Stimulated activated naive CD8-positive, alpha-beta T cell treated with anti-CD3 and anti-CD28 coated beads, Interleukin-15, Interleukin-2, amounts not matched to agents 100 ng/mL and 50 ng/mL, for 24 hours (primary cell): ENCODE data around the gene DIP2A.
"Not testable (repeated sequence)": the region's sequence is repeated elsewhere in the genome, so short reads cannot be mapped to it uniquely, and the experiment has no call there.

Experiments used
- H3K27ac Mint-ChIP-seq: one replicate; pipeline ENCODE4 v1.8.0; 2021; ENCODE audit warnings: mild to moderate bottlenecking, mixed read lengths
- H3K27me3 Mint-ChIP-seq: one replicate; pipeline ENCODE4 v1.8.0; 2021; ENCODE audit warnings: mixed read lengths
- H3K36me3 Mint-ChIP-seq: one replicate; pipeline ENCODE4 v1.8.0; 2021; ENCODE audit warnings: low read depth, mixed read lengths
- H3K4me1 Mint-ChIP-seq: one replicate; pipeline ENCODE4 v1.8.0; 2021; ENCODE audit warnings: low read depth, mixed read lengths
- H3K4me3 Mint-ChIP-seq: one replicate; pipeline ENCODE4 v1.8.0; 2021; ENCODE audit warnings: mild to moderate bottlenecking, mixed read lengths
- H3K9me3 Mint-ChIP-seq: one replicate; pipeline ENCODE4 v1.8.0; 2021; ENCODE audit warnings: mixed read lengths

The DIP2A gene

DNA sequence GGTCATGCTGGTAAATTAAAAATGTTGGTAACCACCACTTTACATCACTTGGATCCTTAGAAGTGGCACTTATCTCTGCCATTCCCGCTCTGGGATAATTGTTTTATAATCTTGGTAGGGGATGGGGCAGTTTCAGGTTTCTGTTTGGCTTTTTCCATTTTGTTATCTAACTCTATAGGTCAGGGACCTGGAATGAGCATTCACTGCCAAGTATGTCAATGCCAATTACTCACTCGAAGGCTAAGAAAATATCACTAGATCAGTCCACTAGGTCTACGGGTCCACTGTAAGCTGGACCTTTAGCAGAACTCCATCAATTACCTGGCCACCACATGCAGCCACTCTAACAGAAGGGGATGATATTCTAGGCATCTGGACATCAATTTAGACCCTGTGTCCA, 4.5 kb upstream of the DIP2A start:
- Mint-ChIP-seq H3K27me3 (no peaks in the 10 kb centered on the region), H3K9me3 (no peaks in the 10 kb centered on the region), H3K36me3 (peaks cover 48% of the 10 kb centered on the region), H3K4me1 (peaks cover 32% of the 10 kb centered on the region), H3K27ac (no peak overlapping the region), H3K4me3 (no peak overlapping the region)

DNA sequence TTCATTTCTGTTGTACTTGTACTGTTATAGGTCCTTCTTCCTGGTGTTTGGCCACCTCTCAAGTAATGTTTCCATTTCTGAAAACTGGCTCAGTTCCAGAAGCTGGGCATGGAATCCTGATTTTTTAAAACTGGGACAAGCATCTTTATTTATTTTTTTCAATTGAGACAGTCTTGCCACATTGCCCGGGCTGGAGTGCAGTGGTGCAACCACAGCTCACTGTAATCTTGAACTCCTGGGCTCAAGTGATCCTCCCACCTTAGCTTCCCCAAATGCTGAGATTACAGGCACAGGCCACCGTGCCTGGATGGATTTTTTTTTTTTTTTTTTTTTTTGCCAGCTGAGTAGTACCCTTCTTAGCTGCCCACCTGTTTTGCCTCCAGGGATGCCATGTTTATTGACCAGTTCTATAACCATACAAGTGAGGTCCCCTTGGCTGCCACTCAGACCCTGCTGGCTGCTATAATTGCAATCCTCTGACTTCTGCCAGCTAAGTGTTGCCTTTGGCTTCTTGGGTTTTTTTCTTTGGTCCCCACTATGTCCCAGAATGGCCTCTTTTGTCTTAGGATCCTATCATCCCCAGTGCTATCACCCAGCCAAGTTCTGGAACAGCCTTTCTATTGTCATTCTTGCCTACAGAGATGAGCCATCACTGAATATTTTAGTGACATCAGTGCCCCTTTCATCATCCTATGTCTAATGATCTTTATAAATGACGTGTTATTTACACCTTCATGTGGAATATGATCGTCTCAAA, 3.9 kb upstream of the DIP2A start:
- Mint-ChIP-seq H3K27ac (no peak overlapping the region), H3K36me3 (peaks cover 42% of the 10 kb centered on the region), H3K4me3 (no peak overlapping the region), H3K27me3 (no peaks in the 10 kb centered on the region), H3K9me3 (no peaks in the 10 kb centered on the region), H3K4me1 (peaks cover 34% of the 10 kb centered on the region)

DNA sequence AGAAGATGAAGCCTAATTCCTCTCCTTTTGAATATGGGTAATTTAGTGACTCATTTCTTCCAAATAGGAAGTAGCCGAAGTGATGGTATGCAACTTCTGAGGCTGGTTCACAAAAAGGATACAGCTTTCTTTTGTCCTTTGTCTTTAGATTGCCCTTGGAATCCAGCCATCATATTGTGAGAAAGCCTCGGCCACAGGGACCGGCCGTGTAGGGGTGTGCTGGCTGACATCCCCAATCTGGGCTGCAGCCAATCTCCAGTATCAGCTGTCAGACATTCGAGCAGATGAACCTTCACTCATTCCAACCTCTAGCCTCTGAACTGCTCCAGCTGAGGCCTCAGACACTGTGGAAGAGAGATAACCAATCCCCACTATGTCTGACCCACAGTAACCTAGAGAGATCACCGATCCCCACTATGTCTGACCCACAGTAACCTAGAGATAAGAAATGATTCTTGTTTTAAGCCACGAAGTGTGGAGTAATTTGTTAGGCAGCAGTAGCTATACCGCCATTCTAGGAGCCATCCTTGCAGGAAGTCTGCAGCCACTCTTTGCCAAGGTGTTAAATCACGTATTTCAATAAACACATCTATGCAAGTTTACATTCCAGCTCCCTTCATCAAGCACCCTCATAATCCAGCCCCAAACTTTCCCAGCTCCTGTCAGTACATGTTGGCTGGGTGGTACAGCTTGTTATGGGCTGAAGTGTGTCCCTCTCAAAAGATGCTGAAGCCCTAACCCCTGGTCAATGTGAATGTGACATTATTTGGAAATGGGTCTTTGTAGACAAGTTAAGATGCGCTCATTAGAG, 2.9 kb upstream of the DIP2A start:
- H3K27ac Mint-ChIP-seq: peak overlapping the region; percentile 45
- peaks cover 36% of the 10 kb centered on the region for H3K36me3 Mint-ChIP-seq

DNA sequence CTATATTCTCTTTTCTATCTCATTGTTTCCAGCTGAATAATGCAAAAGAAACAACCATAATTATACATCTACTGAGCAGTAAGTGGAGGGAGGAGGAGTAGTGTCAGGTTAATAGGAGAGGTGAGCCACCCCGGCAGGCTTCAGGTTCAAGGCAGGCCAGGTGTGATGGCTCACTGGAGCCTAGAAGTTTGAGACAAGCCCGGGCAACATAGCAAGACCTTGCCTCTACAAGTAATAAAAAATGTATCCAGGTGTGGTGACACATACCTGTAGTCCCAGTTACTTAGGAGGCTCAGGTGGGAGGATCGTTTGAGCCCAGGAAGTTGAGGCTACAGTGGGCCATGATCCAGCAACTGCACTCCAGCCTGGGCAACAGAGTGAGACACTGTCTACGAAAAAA, 1.9 kb upstream of the DIP2A start:
- peak overlapping the region; percentile 45 for H3K27ac Mint-ChIP-seq
- peaks cover 44% of the 10 kb centered on the region for H3K4me1 Mint-ChIP-seq
- no peaks in the 10 kb centered on the region for H3K9me3 Mint-ChIP-seq
- H3K27me3 Mint-ChIP-seq: no peaks in the 10 kb centered on the region
- H3K4me3 Mint-ChIP-seq: peak overlapping the region; percentile 98
- H3K36me3 Mint-ChIP-seq: peaks cover 32% of the 10 kb centered on the region

More for the DNA sequence above, 2.9 kb upstream of the DIP2A start:
- H3K27me3 Mint-ChIP-seq: no peaks in the 10 kb centered on the region
- H3K4me3 Mint-ChIP-seq: peak overlapping the region; percentile 98
- no peaks in the 10 kb centered on the region for H3K9me3 Mint-ChIP-seq
- peaks cover 42% of the 10 kb centered on the region for H3K4me1 Mint-ChIP-seq

DNA sequence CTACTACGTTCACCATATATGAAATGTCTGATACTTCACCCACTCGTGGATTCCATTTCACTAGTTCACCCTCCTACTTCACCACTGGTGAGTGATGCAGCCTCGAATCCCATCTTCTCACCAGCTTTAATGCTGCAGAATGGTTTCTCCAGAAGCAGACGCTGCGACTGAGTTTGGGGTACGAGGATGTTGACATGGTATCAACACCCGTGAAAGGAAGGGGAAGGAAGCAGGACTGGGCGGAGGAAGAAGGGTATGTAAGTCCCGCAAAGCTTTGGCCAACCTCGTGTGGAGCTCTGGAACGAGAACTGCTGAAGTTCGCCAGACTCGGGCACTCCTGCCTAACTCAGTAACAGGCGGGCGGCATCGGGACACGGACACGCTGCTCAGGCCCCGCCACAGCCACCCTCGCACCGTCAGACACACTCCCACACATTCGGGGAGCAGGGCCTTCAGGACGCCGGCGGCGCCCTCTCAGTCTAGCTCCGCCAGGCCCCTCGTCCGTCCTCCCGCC, 833 bp upstream of the DIP2A start:
- Mint-ChIP-seq H3K27me3 (no peaks in the 10 kb centered on the region), H3K9me3 (no peaks in the 10 kb centered on the region), H3K4me3 (peak overlapping the region; percentile 98), H3K36me3 (peaks cover 35% of the 10 kb centered on the region), H3K4me1 (peaks cover 48% of the 10 kb centered on the region), H3K27ac (peak overlapping the region; percentile 94)

DNA sequence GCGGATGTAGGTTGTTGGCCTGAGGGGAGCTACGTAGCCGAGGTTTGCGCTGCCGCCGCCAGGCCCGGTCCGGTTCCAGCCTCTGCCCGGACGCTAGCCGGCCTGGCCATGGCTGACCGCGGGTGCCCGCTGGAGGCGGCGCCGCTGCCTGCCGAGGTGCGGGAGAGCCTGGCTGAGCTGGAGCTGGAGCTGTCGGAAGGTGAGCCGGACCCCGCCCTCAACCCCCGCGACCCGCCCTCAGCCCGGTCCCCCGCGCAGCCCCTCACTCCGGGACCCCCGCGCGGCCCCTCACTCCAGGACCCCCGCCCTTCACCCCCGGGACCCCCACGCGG, 299 bp downstream of the DIP2A start:
- Mint-ChIP-seq H3K36me3 (peaks cover 43% of the 10 kb centered on the region), H3K4me1 (peaks cover 48% of the 10 kb centered on the region), H3K27me3 (no peaks in the 10 kb centered on the region), H3K27ac (no peak overlapping the region), H3K9me3 (no peaks in the 10 kb centered on the region), H3K4me3 (peak overlapping the region; percentile 80)

DNA sequence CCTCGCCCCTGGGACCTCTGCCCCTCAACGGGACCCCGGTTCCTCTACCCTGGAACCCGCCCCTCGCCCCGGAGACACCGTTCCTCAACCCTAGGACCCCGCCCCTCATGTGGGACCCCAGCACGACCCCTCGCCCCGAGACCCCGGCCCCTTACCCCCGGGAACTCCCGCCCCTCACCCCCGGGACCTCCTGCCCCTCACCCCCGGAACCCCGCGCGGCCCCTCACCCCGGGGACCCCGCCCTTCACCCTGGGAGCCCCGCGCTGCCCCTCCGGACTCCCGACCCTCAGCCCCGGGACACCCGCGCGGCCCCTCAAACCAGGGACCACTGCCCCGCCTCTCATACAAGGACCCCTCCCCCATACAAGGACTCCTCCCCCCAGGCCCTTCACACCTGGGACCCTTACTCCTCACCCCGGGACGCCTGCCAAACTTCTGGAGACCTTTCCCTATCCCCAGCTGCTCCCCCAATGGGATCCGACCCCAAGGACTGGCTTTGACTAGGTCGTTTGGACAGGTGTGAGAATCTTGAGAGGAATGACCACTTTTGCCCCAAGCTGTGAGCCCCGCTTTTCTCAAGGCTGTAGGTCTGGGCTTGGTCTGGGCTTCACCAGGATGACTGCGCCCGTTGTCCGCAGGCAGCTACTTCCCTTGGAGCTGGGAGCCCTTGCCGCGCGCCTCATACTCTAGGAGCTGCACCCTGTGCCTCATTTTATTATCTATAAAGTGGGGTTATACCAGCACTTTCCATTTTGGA, 843 bp downstream of the DIP2A start:
- no peaks in the 10 kb centered on the region for H3K9me3 Mint-ChIP-seq
- H3K36me3 Mint-ChIP-seq: peaks cover 42% of the 10 kb centered on the region
- H3K4me1 Mint-ChIP-seq: peaks cover 48% of the 10 kb centered on the region
- peak overlapping the region; percentile 88 for H3K4me3 Mint-ChIP-seq
- peak overlapping the region; percentile 83 for H3K27ac Mint-ChIP-seq
- no peaks in the 10 kb centered on the region for H3K27me3 Mint-ChIP-seq

DNA sequence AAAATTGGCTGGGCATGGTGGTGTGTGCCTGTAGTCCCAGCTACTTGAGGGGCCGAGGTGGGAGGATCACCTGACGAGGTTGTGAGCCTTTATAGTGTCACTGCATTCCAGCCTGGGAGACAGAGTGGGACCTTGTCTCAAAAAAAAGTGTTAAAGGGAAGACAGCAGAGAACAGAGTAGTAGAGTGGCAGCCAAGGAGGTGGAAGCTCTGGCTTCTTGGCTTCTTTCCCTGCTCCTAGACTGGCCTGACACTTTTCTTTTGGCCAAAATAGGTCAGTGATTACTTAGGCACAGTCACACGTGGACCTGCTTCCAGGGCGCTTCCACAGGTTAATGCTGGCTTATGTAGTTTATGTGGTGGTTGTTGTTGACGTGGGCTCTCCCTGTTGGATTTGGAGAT, 3.2 kb downstream of the DIP2A start:
- Mint-ChIP-seq H3K9me3 (no peaks in the 10 kb centered on the region), H3K4me3 (no peak overlapping the region), H3K27me3 (no peaks in the 10 kb centered on the region), H3K36me3 (peaks cover 29% of the 10 kb centered on the region), H3K4me1 (peaks cover 36% of the 10 kb centered on the region), H3K27ac (no peak overlapping the region)

DNA sequence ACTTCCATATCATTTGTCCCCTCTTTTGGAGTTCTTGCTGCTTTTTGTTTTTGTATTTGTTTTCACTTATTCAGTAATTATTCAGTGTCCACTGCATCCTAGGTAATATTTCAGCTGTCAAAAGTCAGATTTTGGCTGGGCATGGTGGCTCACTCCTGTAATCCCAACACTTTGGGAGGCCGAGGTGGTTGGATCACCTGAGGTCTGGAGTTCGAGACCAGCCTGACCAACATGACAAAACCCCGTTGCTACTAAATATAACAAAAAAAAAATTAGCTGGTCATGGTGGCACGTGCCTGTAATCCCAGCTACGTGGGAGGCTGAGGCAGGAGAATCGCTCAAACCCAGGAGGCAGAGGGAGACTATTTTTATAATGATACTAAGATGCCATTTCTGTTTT, 6.5 kb downstream of the DIP2A start:
- not testable (repeated sequence) for H3K27ac Mint-ChIP-seq, H3K27me3 Mint-ChIP-seq, H3K9me3 Mint-ChIP-seq, H3K4me3 Mint-ChIP-seq
- Mint-ChIP-seq H3K36me3 (peaks cover 39% of the 10 kb centered on the region), H3K4me1 (peaks cover 40% of the 10 kb centered on the region)

DNA sequence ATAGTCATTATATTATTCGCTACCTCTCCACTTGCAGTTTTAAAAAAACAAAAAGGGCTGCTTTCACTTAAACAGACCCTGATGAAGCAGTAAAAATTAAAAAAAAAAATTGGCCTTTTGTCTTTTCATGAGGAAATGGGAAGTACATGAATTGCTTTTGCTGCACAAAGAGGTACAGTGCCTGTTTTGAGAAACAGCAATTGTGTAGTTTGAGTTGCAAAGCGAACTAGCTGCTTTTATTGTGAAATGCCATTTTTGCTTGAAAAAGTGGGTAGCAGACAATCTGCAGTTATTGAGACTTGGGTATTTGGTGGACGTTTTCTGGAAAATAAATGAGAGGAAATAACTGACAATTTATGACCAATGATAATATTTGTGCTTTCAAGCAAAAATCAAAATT, 7.0 kb downstream of the DIP2A start:
- Mint-ChIP-seq H3K4me3 (no peak overlapping the region), H3K36me3 (peaks cover 39% of the 10 kb centered on the region), H3K27me3 (no peaks in the 10 kb centered on the region), H3K27ac (no peak overlapping the region), H3K9me3 (no peaks in the 10 kb centered on the region), H3K4me1 (peaks cover 35% of the 10 kb centered on the region)

DNA sequence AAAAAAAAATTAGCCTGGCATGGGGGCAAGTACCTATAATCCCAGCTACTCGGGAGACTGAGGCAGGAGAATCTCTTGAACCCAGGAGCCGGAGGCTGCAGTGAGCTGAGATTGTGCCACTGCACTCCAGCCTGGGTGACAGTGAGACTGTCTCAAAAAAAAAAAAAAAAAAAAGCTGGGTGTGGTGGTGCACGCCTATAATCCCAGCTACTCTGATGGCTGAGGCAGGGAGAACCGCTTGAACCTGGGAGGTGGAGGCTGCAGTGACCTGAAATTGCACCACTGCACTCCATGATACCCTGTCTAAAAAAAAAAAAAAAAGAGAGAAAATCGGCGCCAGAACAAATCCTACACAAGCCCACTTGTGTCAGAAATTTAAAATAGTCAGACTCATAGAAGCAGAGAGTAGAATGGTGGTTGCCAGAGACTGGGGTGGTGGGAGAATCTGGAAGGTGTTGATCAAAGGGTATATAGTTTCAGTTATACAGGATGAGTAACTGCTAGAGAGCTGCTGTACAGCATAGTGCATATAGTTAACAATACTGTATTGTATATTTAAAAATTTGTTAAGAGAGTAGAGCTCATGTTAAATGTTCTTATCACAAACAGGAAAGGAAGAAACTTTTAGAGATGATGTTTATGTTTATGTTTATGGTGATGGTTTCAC, 9.6 kb downstream of the DIP2A start:
- no peaks in the 10 kb centered on the region for H3K9me3 Mint-ChIP-seq
- peaks cover 45% of the 10 kb centered on the region for H3K4me1 Mint-ChIP-seq
- no peak overlapping the region for H3K27ac Mint-ChIP-seq
- no peaks in the 10 kb centered on the region for H3K27me3 Mint-ChIP-seq
- H3K4me3 Mint-ChIP-seq: no peak overlapping the region
- H3K36me3 Mint-ChIP-seq: peaks cover 32% of the 10 kb centered on the region

DNA sequence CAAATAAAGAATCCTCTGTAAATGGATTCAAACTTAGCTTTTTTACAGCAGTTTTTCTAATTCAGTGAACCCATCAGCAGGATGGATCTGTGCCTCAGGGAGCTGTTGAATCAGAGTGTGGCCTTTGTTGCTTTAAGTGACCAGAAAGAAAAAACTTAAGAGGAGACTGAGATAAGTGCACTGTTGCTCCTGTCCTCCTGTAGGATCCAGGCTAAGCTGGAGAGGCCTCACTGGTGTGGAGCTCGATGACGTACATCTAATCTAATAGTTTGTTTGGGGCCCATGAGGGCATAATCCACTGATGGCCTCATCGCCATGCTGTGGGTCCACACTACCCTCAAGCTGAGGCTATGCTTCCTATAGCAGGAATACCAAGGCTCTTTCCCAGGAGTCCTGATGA, 10.6 kb downstream of the DIP2A start:
- Mint-ChIP-seq H3K36me3 (peaks cover 28% of the 10 kb centered on the region), H3K4me3 (no peak overlapping the region), H3K27ac (no peak overlapping the region), H3K9me3 (no peaks in the 10 kb centered on the region), H3K27me3 (no peaks in the 10 kb centered on the region), H3K4me1 (peaks cover 52% of the 10 kb centered on the region)

DNA sequence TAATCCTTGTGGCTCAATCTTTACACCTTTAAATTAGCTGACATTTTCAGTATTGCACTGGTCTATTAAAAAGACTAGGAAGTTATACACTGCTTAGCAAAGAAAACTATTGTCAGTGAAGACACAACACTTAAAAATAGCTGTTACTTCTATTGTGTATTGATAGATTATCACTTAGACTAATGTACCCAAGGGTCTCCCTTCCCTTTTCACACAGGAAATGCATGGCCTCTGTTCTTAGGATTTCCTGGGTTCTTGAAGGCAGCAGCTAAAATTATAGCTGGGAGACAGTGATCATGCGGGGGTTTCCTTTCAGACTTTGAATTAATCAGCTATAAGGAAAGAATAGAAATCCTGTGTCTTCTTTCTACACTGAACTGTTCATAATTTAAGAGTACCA, 12.8 kb downstream of the DIP2A start:
- peaks cover 22% of the 10 kb centered on the region for H3K36me3 Mint-ChIP-seq
- no peak overlapping the region for H3K4me3 Mint-ChIP-seq
- peaks cover 56% of the 10 kb centered on the region for H3K4me1 Mint-ChIP-seq
- no peaks in the 10 kb centered on the region for H3K27me3 Mint-ChIP-seq
- H3K27ac Mint-ChIP-seq: no peak overlapping the region
- H3K9me3 Mint-ChIP-seq: no peaks in the 10 kb centered on the region

DNA sequence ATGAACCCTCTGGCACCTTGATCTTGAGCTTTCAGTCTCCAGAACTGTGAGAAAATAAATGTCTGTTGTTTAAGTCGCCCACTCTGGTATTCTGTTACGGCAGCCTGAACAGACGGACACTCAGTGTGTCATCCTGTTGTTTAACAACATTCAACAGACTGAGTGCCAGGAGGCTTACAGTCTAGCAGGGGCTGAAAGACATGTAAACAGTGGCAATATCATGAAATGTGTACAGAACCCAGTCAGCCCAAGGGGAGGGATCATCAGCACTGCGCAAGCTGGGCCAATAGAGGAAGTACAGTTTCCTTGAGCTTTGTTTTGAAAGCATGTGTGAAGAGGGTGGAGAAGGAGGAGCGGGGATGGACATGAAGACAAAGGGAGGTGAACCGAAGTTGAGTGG, 13.6 kb downstream of the DIP2A start:
- Mint-ChIP-seq H3K27ac (peak overlapping the region; percentile 1), H3K4me3 (no peak overlapping the region), H3K4me1 (peaks cover 53% of the 10 kb centered on the region), H3K9me3 (no peaks in the 10 kb centered on the region), H3K36me3 (peaks cover 24% of the 10 kb centered on the region), H3K27me3 (no peaks in the 10 kb centered on the region)
